Activated CD4-positive, alpha-beta memory T cell treated with anti-CD3 and anti-CD28 coated beads for 36 hours (primary cell): ENCODE data around the gene CFAP52. TPM values are rescaled to one million over a fixed set of nuclear protein-coding genes. Genes with fewer than 3 reads are reported as not detected.
A peak's percentile ranks its signal among the peaks of the same experiment; 100 is the strongest.
"Not testable (repeated sequence)": the region's sequence is repeated elsewhere in the genome, so short reads cannot be mapped to it uniquely, and the experiment has no call there.

ENCODE experiments used
- CTCF ChIA-PET: fragments of 350-600 bp; sonication (Branson Sonifier 250); formaldehyde crosslinking; loops from one replicate; lab custom pipeline; 2021; ENCODE audit warnings: antibody characterized with exemption, inconsistent platforms; lab: Charles Lee
- POLR2A ChIA-PET: fragments of 350-600 bp; sonication (Branson Sonifier 250); formaldehyde crosslinking; loops from one replicate; lab custom pipeline; 2021; ENCODE audit warnings: antibody characterized with exemption; lab: Charles Lee
- DNase-seq: peaks from one replicate; pipeline ENCODE4 v3.0.0-alpha.2; 2020
- H3K27ac Mint-ChIP-seq: one replicate; pipeline ENCODE4 v1.8.0; 2021; ENCODE audit warnings: mixed read lengths
- H3K27me3 Mint-ChIP-seq: one replicate; pipeline ENCODE4 v1.8.0; 2021; ENCODE audit warnings: mixed read lengths
- H3K36me3 Mint-ChIP-seq: one replicate; pipeline ENCODE4 v1.8.0; 2021; ENCODE audit warnings: mixed read lengths
- H3K4me1 Mint-ChIP-seq: one replicate; pipeline ENCODE4 v1.8.0; 2021; ENCODE audit warnings: low read depth, mixed read lengths
- H3K4me3 Mint-ChIP-seq: one replicate; pipeline ENCODE4 v1.8.0; 2021; ENCODE audit warnings: mild to moderate bottlenecking, mixed read lengths
- H3K9me3 Mint-ChIP-seq: one replicate; pipeline ENCODE4 v1.8.0; 2021; ENCODE audit warnings: mixed read lengths
- intact Hi-C: fragments of 100-400 bp; cut with micrococcal nuclease; formaldehyde crosslinking; loops from one replicate; pipeline ENCODE4 v1.15.1; 2023
- total RNA-seq, 2 experiments: library from RNA; stranded (reverse); gene quantifications; one replicate each; pipeline ENCODE4 v1.2.3, GENCODE V29; 2021

Gene CFAP52
- total RNA-seq, 2 experiments from 2014 or later = not detected

- no peak overlapping the region for H3K4me3 Mint-ChIP-seq
- H3K4me1 Mint-ChIP-seq = peaks cover 9% of the 10 kb centered on the region
- no peak for DNase-seq
- ChIA-PET CTCF (interaction anchor here (0.8 to 1.2 kb wide), 4 partner anchors 26 to 551 kb away, joined by 3 to 5 read pairs (median 3); partner anchors contain the start of gene STX8), POLR2A (interaction anchor here (0.6 to 1.2 kb wide), 2 partner anchors 26 to 260 kb away, joined by 4 read pairs; partner anchors contain the start of gene STX8)
- intact Hi-C loops = no loop called here
- no peaks in the 10 kb centered on the region for H3K27me3 Mint-ChIP-seq
- H3K27ac Mint-ChIP-seq = no peak overlapping the region
- H3K36me3 Mint-ChIP-seq = peaks cover 11% of the 10 kb centered on the region
- H3K9me3 Mint-ChIP-seq = no peaks in the 10 kb centered on the region
These were observed 27.2 kb upstream of the CFAP52 start for GRCh38 chr17:9549215-9549614.

DNA sequence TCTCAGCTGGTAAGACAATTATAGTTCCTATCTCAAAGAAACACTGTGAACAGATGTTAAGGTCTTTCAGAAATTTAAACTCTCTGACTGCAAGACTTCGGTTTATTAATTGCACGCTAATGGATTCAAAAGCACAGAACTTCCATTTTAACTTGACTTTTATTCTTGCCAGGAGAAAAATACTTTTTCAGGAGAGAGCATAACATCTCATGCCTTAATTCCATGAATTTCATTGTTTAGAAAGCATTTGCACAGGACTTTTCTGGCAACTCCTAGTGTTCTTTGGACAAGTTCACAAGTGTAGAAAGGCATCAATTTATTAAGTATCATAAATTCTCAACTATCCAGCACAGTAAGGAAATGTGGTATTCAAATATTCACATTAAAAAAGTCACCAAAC, 23.3 kb upstream of the CFAP52 start:
- intact Hi-C loops = no loop called here
- no peak for DNase-seq
- ChIA-PET POLR2A (no interaction called here), CTCF (interaction anchor here (1.4 kb wide), 1 partner anchor 31 kb away, joined by 5 read pairs; no protein-coding TSS in a partner anchor)
- H3K4me3 Mint-ChIP-seq = no peak overlapping the region
- peaks cover 9% of the 10 kb centered on the region for H3K4me1 Mint-ChIP-seq
- H3K36me3 Mint-ChIP-seq = peaks cover 12% of the 10 kb centered on the region
- H3K27ac Mint-ChIP-seq = no peak overlapping the region
- H3K9me3 Mint-ChIP-seq = no peaks in the 10 kb centered on the region
- H3K27me3 Mint-ChIP-seq = no peaks in the 10 kb centered on the region

GRCh38 chr17:9553596-9553995, 22.8 kb upstream of the CFAP52 start:
- CTCF ChIA-PET = interaction anchor here (1.4 kb wide), 1 partner anchor 31 kb away, joined by 5 read pairs; no protein-coding TSS in a partner anchor
- Mint-ChIP-seq H3K27ac (no peak overlapping the region), H3K4me1 (peaks cover 9% of the 10 kb centered on the region), H3K27me3 (no peaks in the 10 kb centered on the region), H3K9me3 (no peaks in the 10 kb centered on the region), H3K4me3 (no peak overlapping the region), H3K36me3 (peaks cover 12% of the 10 kb centered on the region)
- intact Hi-C loops = no loop called here
- POLR2A ChIA-PET = no interaction called here
- no peak for DNase-seq

- intact Hi-C loops, POLR2A ChIA-PET, H3K9me3 Mint-ChIP-seq, H3K27ac Mint-ChIP-seq, H3K27me3 Mint-ChIP-seq, H3K4me3 Mint-ChIP-seq, H3K4me1 Mint-ChIP-seq: not testable (repeated sequence)
- CTCF ChIA-PET = interaction anchor here (1.1 to 2.3 kb wide), 4 partner anchors 11 to 32 kb away, joined by 5 to 10 read pairs (median 6); partner anchors contain the start of genes CFAP52 and STX8
- H3K36me3 Mint-ChIP-seq = peaks cover 12% of the 10 kb centered on the region
- peak; percentile 65 for DNase-seq
These were observed 21.7 kb upstream of the CFAP52 start for GRCh38 chr17:9554715-9555114.

DNA sequence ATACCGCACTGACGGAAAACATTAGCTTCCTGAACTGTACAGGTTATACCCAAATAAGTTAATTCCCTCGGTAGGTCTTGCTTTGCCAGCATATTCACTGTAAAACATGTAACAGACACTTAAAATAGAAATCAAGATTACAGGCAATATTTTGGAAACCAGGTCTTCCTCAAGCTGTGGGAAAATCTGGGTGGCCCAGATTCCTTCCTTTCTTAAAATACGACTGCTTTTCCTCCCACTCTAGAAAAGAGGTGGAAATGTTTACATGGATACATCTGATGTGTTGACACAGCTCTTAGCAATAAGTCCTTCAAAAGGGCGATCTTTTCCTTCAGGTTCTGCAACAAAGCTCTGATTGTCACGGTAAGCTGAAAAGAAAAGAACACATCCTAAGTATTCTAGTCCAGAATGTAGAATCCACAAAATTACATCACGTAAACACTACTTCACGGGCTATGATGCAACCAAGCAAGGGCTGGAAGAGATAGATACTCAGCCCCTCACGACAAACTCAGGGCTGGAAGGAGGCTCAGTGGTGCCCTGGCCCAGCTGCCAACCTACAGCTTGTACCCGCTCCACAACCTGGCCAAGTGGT, 19.2 kb upstream of the CFAP52 start:
- peaks cover 10% of the 10 kb centered on the region for H3K36me3 Mint-ChIP-seq
- CTCF ChIA-PET = interaction anchor here (0.9 kb wide), 2 partner anchors 20 to 35 kb away, joined by 3 to 4 read pairs; no protein-coding TSS in a partner anchor

GRCh38 chr17:9557857-9558256, 18.6 kb upstream of the CFAP52 start:
- peaks cover 16% of the 10 kb centered on the region for H3K36me3 Mint-ChIP-seq
- H3K27ac Mint-ChIP-seq = no peak overlapping the region
- POLR2A ChIA-PET = no interaction called here
- no peak for DNase-seq
- no peak overlapping the region for H3K4me3 Mint-ChIP-seq
- CTCF ChIA-PET = interaction anchor here (0.9 kb wide), 1 partner anchor 20 kb away, joined by 3 read pairs; no protein-coding TSS in a partner anchor
- H3K9me3 Mint-ChIP-seq = no peaks in the 10 kb centered on the region
- H3K4me1 Mint-ChIP-seq = no peaks in the 10 kb centered on the region
- no peaks in the 10 kb centered on the region for H3K27me3 Mint-ChIP-seq
- intact Hi-C loops = no loop called here

More for the DNA sequence above, 19.2 kb upstream of the CFAP52 start:
- no peak overlapping the region for H3K4me3 Mint-ChIP-seq
- no peak overlapping the region for H3K27ac Mint-ChIP-seq
- no peaks in the 10 kb centered on the region for H3K4me1 Mint-ChIP-seq
- POLR2A ChIA-PET = no interaction called here
- no peaks in the 10 kb centered on the region for H3K27me3 Mint-ChIP-seq
- intact Hi-C loops = no loop called here
- no peaks in the 10 kb centered on the region for H3K9me3 Mint-ChIP-seq
- no peak for DNase-seq

DNA sequence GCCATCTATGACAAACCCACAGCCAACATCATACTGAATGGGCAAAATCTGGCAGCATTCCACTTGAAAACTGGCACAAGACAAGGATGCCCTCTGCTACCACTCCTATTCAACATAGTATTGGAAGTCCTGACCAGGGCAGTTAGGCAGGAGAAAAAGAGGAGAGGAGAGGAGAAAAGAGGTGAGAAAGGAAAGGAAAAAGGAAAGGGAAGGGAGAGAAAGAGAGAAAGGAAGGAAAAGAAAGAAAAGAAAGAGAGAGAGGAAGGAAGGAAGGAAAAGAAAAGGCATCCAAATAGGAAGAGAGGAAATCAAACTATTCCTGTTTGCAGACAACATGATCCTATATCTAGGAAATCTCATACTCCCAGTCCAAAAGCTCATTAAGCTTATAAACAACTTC, 12.3 kb upstream of the CFAP52 start:
- Mint-ChIP-seq H3K36me3 (peaks cover 26% of the 10 kb centered on the region), H3K4me3 (no peak overlapping the region), H3K27me3 (no peaks in the 10 kb centered on the region), H3K4me1 (peaks cover 25% of the 10 kb centered on the region), H3K9me3 (no peaks in the 10 kb centered on the region), H3K27ac (no peak overlapping the region)
- ChIA-PET CTCF (no interaction called here), POLR2A (no interaction called here)
- intact Hi-C loops = no loop called here
- no peak for DNase-seq

DNA sequence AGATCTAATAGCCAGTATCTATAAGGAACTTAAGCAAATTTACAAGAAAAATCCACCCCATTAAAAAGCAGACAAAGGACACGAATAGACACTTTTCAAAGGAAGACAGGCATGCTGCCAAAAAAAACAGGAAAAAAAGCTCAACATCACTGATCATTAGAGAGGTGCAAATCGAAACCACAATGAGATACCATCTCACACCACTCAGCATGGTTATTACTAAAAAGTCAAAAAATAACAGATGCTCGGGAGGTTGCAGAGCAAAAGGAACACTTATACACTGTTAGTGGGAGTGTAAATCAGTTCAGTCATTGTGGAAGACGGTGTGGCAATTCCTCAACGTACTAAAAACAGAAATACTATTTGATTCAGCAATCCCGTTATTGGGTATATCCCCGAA, 10.4 kb upstream of the CFAP52 start:
- intact Hi-C loops = loop anchor here (2.0 kb wide), 2 partner anchors 95 to 275 kb away; no protein-coding TSS in a partner anchor
- Mint-ChIP-seq H3K9me3 (no peaks in the 10 kb centered on the region), H3K4me1 (peaks cover 25% of the 10 kb centered on the region), H3K4me3 (peak overlapping the region; percentile 14), H3K27me3 (no peaks in the 10 kb centered on the region), H3K36me3 (peaks cover 27% of the 10 kb centered on the region), H3K27ac (no peak overlapping the region)
- ChIA-PET CTCF (interaction anchor here (1.7 to 2.0 kb wide), 2 partner anchors 11 kb away, joined by 10 to 14 read pairs; partner anchors contain the start of gene CFAP52), POLR2A (no interaction called here)
- DNase-seq = no peak

DNA sequence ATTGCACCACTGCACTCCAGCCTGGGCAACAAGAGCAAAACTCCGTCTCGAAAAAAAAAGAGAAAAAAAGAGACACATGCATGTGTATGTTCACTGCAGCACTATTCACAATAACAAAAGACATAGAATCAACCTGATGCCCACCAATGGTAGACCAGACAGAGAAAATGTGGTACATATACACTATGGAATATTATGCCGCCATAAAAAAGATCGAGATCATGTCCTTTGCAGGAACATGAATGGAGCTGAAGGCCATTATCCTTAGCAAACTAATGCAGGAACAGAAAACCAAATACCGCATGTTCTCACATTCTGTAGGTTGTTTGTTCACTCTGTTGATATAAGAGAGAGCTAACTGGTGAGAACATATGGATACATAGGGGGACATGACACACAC, 9.7 kb upstream of the CFAP52 start:
- DNase-seq, CTCF ChIA-PET, H3K9me3 Mint-ChIP-seq, POLR2A ChIA-PET, H3K4me3 Mint-ChIP-seq, H3K27me3 Mint-ChIP-seq, H3K27ac Mint-ChIP-seq: not testable (repeated sequence)
- H3K4me1 Mint-ChIP-seq = peaks cover 25% of the 10 kb centered on the region
- intact Hi-C loops = loop anchor here (2.0 kb wide), 2 partner anchors 96 to 276 kb away; no protein-coding TSS in a partner anchor
- peaks cover 27% of the 10 kb centered on the region for H3K36me3 Mint-ChIP-seq

- intact Hi-C loops = no loop called here
- CTCF ChIA-PET = no interaction called here
- peaks cover 27% of the 10 kb centered on the region for H3K4me1 Mint-ChIP-seq
- H3K36me3 Mint-ChIP-seq = peaks cover 20% of the 10 kb centered on the region
- POLR2A ChIA-PET = no interaction called here
- no peak overlapping the region for H3K4me3 Mint-ChIP-seq
- no peak overlapping the region for H3K27ac Mint-ChIP-seq
- H3K27me3 Mint-ChIP-seq = no peaks in the 10 kb centered on the region
- H3K9me3 Mint-ChIP-seq = no peaks in the 10 kb centered on the region
- DNase-seq = no peak
These were observed 8.4 kb upstream of the CFAP52 start for GRCh38 chr17:9568004-9568403.

GRCh38 chr17:9568957-9569588, 7.4 kb upstream of the CFAP52 start:
- Mint-ChIP-seq H3K27me3 (no peaks in the 10 kb centered on the region), H3K4me1 (peaks cover 36% of the 10 kb centered on the region), H3K36me3 (peaks cover 20% of the 10 kb centered on the region), H3K27ac (no peak overlapping the region), H3K9me3 (no peaks in the 10 kb centered on the region), H3K4me3 (no peak overlapping the region)
- CTCF ChIA-PET = no interaction called here
- no peak for DNase-seq
- intact Hi-C loops = no loop called here
- POLR2A ChIA-PET = no interaction called here

GRCh38 chr17:9571201-9571600, 5.2 kb upstream of the CFAP52 start:
- H3K27me3 Mint-ChIP-seq = no peaks in the 10 kb centered on the region
- intact Hi-C loops = loop anchor here (10.0 kb wide), 1 partner anchor 174 kb away; no protein-coding TSS in a partner anchor
- no peak overlapping the region for H3K4me3 Mint-ChIP-seq
- H3K4me1 Mint-ChIP-seq = peaks cover 28% of the 10 kb centered on the region
- H3K27ac Mint-ChIP-seq = no peak overlapping the region
- DNase-seq = no peak
- no peaks in the 10 kb centered on the region for H3K9me3 Mint-ChIP-seq
- ChIA-PET CTCF (interaction anchor here (1.2 kb wide), 1 partner anchor 786 kb away, joined by 3 read pairs; no protein-coding TSS in a partner anchor), POLR2A (no interaction called here)
- H3K36me3 Mint-ChIP-seq = peaks cover 14% of the 10 kb centered on the region
